GM13976 (cell line): ENCODE results near the gene SPOCK1.

Experiments
- DNase-seq: peaks from one replicate; pipeline ENCODE4 v3.0.0; 2012; ENCODE audit warnings: low spot score
- in situ Hi-C: fragments of 300-500 bp; cut with MboI; formaldehyde crosslinking; loops from one replicate; pipeline ENCODE4 v1.12.0; 2022; ENCODE audit warnings: low sequenced_read_pairs, mixed read lengths, inconsistent platforms; ENCODE audit not compliant: unreplicated experiment
- TF ChIP-seq, protein P1 (sequence below): IDR thresholded peaks from 2 replicates; pipeline ENCODE4 v1.5.1; 2012; ENCODE audit warnings: borderline replicate concordance, mild to moderate bottlenecking; ENCODE audit not compliant: insufficient read depth; ENCODE audit errors: extremely low read depth, missing control alignments, control extremely low read depth

The SPOCK1 gene

DNA sequence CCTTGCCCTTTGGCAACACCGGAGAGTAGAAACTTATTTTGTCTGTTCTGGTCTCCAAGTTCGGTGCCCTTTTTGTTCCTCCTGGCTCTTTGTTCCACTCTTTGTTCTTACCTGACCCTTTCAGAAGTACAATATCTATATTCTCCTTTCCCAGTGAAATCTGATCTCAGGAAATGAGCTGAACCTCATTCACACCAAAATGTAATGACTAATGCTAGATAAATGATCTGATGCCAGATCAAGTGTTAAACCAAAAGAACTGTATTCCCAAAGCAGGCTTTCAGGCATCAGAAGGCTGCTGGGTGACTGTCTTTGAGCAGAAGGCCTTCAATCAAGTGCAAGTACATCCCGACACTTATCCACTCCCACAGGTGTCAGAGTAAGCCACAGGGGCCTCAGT is 156.4 kb downstream of the SPOCK1 start:
- TF ChIP-seq, protein P1, sequence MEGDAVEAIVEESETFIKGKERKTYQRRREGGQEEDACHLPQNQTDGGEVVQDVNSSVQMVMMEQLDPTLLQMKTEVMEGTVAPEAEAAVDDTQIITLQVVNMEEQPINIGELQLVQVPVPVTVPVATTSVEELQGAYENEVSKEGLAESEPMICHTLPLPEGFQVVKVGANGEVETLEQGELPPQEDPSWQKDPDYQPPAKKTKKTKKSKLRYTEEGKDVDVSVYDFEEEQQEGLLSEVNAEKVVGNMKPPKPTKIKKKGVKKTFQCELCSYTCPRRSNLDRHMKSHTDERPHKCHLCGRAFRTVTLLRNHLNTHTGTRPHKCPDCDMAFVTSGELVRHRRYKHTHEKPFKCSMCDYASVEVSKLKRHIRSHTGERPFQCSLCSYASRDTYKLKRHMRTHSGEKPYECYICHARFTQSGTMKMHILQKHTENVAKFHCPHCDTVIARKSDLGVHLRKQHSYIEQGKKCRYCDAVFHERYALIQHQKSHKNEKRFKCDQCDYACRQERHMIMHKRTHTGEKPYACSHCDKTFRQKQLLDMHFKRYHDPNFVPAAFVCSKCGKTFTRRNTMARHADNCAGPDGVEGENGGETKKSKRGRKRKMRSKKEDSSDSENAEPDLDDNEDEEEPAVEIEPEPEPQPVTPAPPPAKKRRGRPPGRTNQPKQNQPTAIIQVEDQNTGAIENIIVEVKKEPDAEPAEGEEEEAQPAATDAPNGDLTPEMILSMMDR = no peak
- no peak for DNase-seq
- in situ Hi-C loops = loop anchor here (10.0 kb wide), 1 partner anchor 162 kb away; no protein-coding TSS in a partner anchor

DNA sequence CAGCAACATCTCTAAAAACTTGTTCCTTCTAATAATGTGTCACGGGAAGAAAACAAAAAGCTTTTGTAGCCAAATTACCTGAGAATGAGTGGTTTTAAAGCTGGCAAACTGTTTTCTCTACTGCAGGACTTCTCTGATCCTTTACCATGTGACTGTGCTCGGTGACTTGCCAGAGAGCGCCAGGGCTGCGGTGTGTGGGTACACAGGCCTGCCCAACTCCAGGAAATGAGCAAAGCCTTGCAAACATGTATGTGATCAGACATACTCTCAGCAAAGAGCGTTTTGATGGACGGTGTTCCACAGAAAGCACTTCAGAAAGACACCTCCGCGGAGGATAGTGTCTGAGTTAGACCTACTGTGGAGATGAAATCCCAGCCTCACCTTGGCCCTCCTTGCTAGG is 157.3 kb downstream of the SPOCK1 start:
- in situ Hi-C loops = loop anchor here (10.0 kb wide), 1 partner anchor 163 kb away; no protein-coding TSS in a partner anchor
- DNase-seq = no peak
- TF ChIP-seq, protein P1 = no peak

- no peak for DNase-seq
- TF ChIP-seq, protein P1 = no peak
- in situ Hi-C loops = loop anchor here (10.0 kb wide), 1 partner anchor 164 kb away; no protein-coding TSS in a partner anchor
Observed at GRCh38 chr5:137340881-137341280, 158.2 kb downstream of the SPOCK1 start.

- no peak for DNase-seq
- in situ Hi-C loops = no loop called here
- TF ChIP-seq, protein P1 = no peak
Observed at GRCh38 chr5:137336565-137337120, 162.5 kb downstream of the SPOCK1 start.

DNA sequence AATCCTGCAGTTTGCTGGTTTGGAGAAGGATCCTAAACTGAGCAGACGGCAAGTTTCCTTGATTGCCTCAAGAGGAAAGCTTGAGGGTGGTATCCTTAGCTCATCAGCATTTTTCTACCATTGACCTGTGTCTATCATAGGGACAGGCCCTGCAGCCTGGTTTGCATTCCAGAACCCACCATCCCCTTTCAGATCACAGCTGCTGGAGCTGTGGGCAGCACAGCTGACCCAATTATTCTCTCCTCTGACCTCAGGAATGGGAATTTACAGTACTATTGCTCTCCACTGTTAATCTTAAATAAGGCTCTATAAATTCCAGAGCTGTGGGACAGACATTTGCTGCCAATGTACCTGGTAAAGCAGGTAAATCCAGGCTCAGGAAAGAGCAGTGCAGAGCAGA is 163.0 kb downstream of the SPOCK1 start:
- in situ Hi-C loops = no loop called here
- DNase-seq = no peak
- TF ChIP-seq, protein P1 = no peak

GRCh38 chr5:137335493-137335892 is 163.6 kb downstream of the SPOCK1 start:
- no peak for DNase-seq
- TF ChIP-seq, protein P1 = no peak
- in situ Hi-C loops = no loop called here
